Lung (tissue), 12 donors: ENCODE measurements around the gene BAX. TPM values are rescaled to one million over a fixed set of nuclear protein-coding genes. Genes with fewer than 3 reads are reported as not detected.

Experiments
- ATAC-seq: fragments of 200-7000 bp; cut with Tn5 transposase; one replicate; pipeline ENCODE4 v1.9.1; 2020; ENCODE audit warnings: moderate number of reproducible peaks; ENCODE audit not compliant: insufficient read depth, low FRiP score
- DNase-seq, 3 donors: peaks; one replicate each; pipeline ENCODE4 v3.0.0-alpha.2; 2013 to 2017
- H3K27ac ChIP-seq, 2 donors: one replicate each; pipeline ENCODE4 v1.5.1; 2013; ENCODE audit warnings: mild to moderate bottlenecking in 2 of 2, moderate library complexity in 2 of 2, control low read depth in 1 of 2, inconsistent platforms in 1 of 2, low read depth in 1 of 2, low read length in 1 of 2
- H3K27me3 ChIP-seq, 3 donors: one replicate each; pipeline ENCODE4 v1.5.1; 2013; ENCODE audit warnings: low read length in 2 of 3; ENCODE audit not compliant: control insufficient read depth in 3 of 3, insufficient read depth in 3 of 3
- H3K36me3 ChIP-seq, 4 donors: one replicate each; pipeline ENCODE4 v1.5.1; 2013; ENCODE audit warnings: low read length in 4 of 4, mild to moderate bottlenecking in 1 of 4, moderate library complexity in 1 of 4; ENCODE audit not compliant: control insufficient read depth in 4 of 4, insufficient read depth in 4 of 4
- H3K4me1 ChIP-seq, 5 donors: one replicate each; pipeline ENCODE4 v1.5.1; 2013; ENCODE audit warnings: low read length in 5 of 5, mild to moderate bottlenecking in 2 of 5, moderate library complexity in 1 of 5; ENCODE audit not compliant: control insufficient read depth in 5 of 5, insufficient read depth in 5 of 5
- H3K4me3 ChIP-seq: one replicate; pipeline ENCODE4 v1.5.1; 2013; ENCODE audit warnings: mild to moderate bottlenecking, control low read depth, moderate library complexity
- H3K9ac ChIP-seq, 2 donors: one replicate each; pipeline ENCODE4 v1.5.1; 2013; ENCODE audit warnings: low read length in 2 of 2, control low read depth in 1 of 2; ENCODE audit not compliant: insufficient read depth in 1 of 2
- H3K9me3 ChIP-seq, 4 donors: one replicate each; pipeline ENCODE4 v1.5.1; 2013; ENCODE audit warnings: low read length in 3 of 4, mild to moderate bottlenecking in 1 of 4, moderate library complexity in 1 of 4; ENCODE audit not compliant: control insufficient read depth in 4 of 4, insufficient read depth in 3 of 4
- CTCF ChIP-seq: IDR thresholded peaks from 2 replicates; pipeline ENCODE4 v1.5.1; 2012; ENCODE audit warnings: mild to moderate bottlenecking; ENCODE audit errors: control extremely low read depth, extremely low read depth
- WGBS, 2 donors: extraction: QIAGEN DNeasy Blood & Tissue Kit; methylation state at CpG; one replicate each; pipeline ENCODE4 v1.1.7; 2013; 5-methylcytosine and 5-hydroxymethylcytosine counted together
- polyA plus RNA-seq, 2 donors: library from polyadenylated mRNA; stranded (reverse); fragments of 200-250 nt; gene quantifications; one replicate each; pipeline ENCODE4 v1.2.1, GENCODE V29; 2013
- total RNA-seq, 2 donors: library from RNA; depleted of rRNA in 1 of 2; stranded (reverse); fragments of >200 nt in 1 of 2; gene quantifications; one replicate each; pipeline ENCODE4 v1.2.1, GENCODE V29; 2014 to 2021
- donor health status: control.
- donor health status: control.
- donor health status: Bipolar disorder and iron deficiency.
- donor health status: healthy.
- donor health status: DM: yes; HTN: yes; CAD: no.

The BAX gene
- total and polyA plus RNA-seq, 4 donors, result 25.9 to 121 (median 104) TPM

- Histone ChIP-seq H3K9me3 (no peaks in the 10 kb centered on the region), H3K27ac (no peak overlapping the region), H3K9ac (no peak overlapping the region), H3K27me3 (no peaks in the 10 kb centered on the region), H3K4me1 (peaks cover 0 to 3% (median 0%) of the 10 kb centered on the region in 5 donors), H3K36me3 (peaks cover 15 to 46% (median 18%) of the 10 kb centered on the region in 4 donors), H3K4me3 (no peak overlapping the region)
- TF ChIP-seq CTCF, result no peak
- WGBS, 2 donors, result 86 to 90% methylated on average over 10 of the region's 10 CpGs
- DNase-seq (no peak), ATAC-seq (no peak)
Observed at GRCh38 chr19:48920949-48921348, 33.7 kb upstream of the BAX start.

DNA sequence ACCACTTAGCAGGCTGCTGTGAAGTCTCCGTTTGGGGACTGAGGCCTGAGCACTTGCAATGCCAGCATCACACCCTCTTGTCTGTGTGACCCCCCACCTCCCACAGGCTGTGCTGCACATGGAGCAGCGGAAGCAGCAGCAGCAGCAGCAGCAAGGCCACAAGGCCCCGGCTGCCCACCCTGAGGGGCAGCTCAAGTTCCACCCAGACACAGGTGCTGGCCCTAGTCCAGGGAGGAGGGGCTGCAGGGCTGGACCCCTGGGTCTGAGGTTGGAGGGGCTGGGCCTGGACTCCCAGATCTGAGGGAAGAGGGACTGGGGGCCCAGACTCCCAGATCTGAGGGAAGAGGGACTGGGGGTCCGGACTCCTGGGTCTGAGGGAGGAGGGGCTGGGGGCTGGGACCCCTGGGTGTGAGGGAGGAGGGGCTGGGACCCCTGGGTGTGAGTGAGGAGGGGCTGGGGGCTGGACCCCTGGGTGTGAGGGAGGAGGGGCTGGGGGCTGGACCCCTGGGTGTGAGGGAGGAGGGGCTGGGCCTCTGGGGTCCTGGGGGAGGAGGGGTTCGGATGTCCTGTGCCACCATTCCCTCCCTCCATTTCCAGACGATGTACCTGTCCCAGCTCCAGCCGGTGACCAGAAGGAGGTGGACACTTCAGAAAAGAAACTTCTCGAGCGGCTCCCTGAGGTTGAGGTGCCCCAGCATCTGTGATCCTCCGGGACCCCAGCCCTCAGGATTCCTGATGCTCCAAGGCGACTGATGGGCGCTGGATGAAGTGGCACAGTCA lies 32.8 kb upstream of the BAX start:
- Histone ChIP-seq H3K4me1 (peaks cover 0 to under 1% (median 0%) of the 10 kb centered on the region in 5 donors), H3K4me3 (no peak overlapping the region), H3K9me3 (no peaks in the 10 kb centered on the region), H3K27ac (no peak overlapping the region), H3K36me3 (peaks cover 15 to 41% (median 16%) of the 10 kb centered on the region in 4 donors), H3K27me3 (no peaks in the 10 kb centered on the region), H3K9ac (no peak overlapping the region)
- ATAC-seq (no peak), DNase-seq (no peak)
- 95 to 98% methylated on average over 12 of the region's 12 CpGs for WGBS, 2 donors
- no peak for TF ChIP-seq CTCF

- DNase-seq (no peak), ATAC-seq (no peak)
- Histone ChIP-seq H3K27me3 (no peaks in the 10 kb centered on the region), H3K9ac (no peak overlapping the region), H3K9me3 (no peaks in the 10 kb centered on the region), H3K36me3 (peaks cover 15 to 41% (median 16%) of the 10 kb centered on the region in 4 donors), H3K4me3 (no peak overlapping the region), H3K27ac (no peak overlapping the region), H3K4me1 (peaks cover 0 to 3% (median 0%) of the 10 kb centered on the region in 5 donors)
- TF ChIP-seq CTCF, result no peak
- WGBS, 2 donors, result 90 to 92% methylated on average over 18 of the region's 18 CpGs
Observed at GRCh38 chr19:48922548-48923490, 31.9 kb upstream of the BAX start.
